22Rv1 (cell line): ENCODE results near the gene DISP2.

Source experiments
- H3K27ac ChIP-seq: fragments of 450-650 bp; 2 replicates; pipeline ENCODE4 v1.5.1; 2017
- ZFX ChIP-seq: fragments of 450-650 bp; IDR thresholded peaks from 2 replicates; pipeline ENCODE4 v1.6.1; 2017; ENCODE audit warnings: antibody characterized with exemption, borderline replicate concordance
- TF ChIP-seq, protein P1 (sequence below): fragments of 450-650 bp; IDR thresholded peaks from 2 replicates; pipeline ENCODE4 v1.5.1; 2017; ENCODE audit warnings: mild to moderate bottlenecking

The DISP2 gene

DNA sequence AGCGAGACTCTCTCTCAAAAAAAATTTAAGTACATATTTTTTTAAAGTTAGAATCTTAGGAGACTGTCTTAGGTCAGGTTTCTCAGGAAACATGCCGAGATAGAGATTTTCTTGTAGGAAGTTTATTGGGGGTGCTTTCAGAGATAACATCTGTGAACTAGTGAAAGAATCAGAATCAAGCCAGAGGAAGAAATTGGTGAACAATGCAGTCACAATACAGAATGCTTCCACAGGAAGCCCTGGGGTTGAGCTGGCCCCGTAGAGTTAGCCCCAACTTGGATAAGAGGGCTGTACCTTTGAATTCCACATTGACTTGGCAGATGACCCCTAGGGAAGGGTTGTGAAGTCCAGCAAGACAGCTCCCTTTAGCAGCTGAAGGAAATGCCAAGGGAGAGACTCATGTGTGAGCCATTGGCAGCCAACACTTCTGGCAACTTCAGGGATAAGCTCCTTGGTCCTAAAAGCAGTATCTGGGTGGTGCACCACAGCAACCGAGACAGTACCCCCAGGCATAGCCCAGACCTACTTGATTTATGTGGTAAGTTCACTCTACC lies 43.2 kb upstream of the DISP2 start:
- no peak overlapping the region for H3K27ac ChIP-seq
- no peak for TF ChIP-seq ZFX
- TF ChIP-seq, protein P1, sequence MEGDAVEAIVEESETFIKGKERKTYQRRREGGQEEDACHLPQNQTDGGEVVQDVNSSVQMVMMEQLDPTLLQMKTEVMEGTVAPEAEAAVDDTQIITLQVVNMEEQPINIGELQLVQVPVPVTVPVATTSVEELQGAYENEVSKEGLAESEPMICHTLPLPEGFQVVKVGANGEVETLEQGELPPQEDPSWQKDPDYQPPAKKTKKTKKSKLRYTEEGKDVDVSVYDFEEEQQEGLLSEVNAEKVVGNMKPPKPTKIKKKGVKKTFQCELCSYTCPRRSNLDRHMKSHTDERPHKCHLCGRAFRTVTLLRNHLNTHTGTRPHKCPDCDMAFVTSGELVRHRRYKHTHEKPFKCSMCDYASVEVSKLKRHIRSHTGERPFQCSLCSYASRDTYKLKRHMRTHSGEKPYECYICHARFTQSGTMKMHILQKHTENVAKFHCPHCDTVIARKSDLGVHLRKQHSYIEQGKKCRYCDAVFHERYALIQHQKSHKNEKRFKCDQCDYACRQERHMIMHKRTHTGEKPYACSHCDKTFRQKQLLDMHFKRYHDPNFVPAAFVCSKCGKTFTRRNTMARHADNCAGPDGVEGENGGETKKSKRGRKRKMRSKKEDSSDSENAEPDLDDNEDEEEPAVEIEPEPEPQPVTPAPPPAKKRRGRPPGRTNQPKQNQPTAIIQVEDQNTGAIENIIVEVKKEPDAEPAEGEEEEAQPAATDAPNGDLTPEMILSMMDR: no peak

GRCh38 chr15:40316931-40317330 lies 41.1 kb upstream of the DISP2 start:
- H3K27ac ChIP-seq: no peak overlapping the region
- TF ChIP-seq, protein P1: no peak
- no peak for TF ChIP-seq ZFX

- TF ChIP-seq ZFX: no peak
- TF ChIP-seq, protein P1: no peak
- H3K27ac ChIP-seq: no peak overlapping the region
Observed at GRCh38 chr15:40317580-40317979, 40.4 kb upstream of the DISP2 start.

DNA sequence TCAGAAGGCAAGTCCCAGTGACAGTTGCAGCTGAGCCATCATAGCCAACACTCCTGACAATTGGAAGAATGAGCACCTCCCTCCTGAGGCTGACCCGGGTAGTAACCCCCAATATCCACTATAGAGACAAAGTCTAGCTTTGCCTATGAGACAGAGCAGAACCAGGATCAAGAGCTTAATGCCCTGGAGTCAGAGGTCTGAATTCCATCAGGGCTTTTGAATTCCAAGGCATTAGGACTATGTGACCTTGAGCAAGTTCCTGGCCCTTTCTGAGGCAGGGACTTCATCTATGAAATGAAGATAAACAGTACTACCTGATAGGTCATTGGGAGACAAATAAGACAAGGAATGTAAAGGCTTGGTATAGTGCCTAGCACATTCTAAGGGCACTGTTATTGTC lies 37.6 kb upstream of the DISP2 start:
- no peak overlapping the region for H3K27ac ChIP-seq
- TF ChIP-seq ZFX: no peak
- TF ChIP-seq, protein P1: no peak

- TF ChIP-seq, protein P1: peak; percentile 92
- no peak for TF ChIP-seq ZFX
- H3K27ac ChIP-seq: no peak overlapping the region
Observed at GRCh38 chr15:40320931-40321371, 37.1 kb upstream of the DISP2 start.

DNA sequence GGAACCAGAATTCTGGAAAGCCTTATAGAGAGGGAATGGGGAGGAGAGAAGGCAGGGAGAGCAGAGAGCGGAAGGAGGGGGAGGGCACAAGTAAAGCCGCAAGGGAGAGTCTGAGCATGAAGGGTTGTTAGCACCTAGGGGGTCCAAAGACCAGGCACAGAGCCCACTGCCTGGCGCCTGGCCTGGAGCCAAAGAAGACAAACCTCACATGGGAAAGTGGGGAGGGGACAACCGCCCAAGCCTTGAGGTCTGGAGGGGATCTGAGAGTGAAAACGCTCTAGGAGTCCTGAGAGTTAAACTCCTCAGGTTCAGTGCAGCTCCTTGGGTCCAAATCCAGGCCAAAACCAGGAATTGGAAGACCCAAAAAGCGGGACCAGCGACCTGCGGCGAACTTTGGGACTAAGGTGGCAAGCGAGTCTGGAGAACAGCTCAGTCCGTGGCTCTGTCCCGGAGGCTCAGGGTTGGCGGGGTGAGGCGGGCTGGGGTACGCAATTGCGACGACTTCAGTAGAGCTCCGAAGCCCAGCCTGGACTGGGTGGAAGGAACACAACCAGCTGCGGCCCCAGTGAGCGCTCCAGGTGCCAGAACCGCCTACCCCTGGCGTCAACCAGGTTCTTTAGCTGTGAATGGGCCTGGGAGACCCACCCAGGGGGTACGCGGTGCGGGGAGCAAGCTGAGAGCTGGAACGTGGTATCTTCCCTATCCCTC lies 35.3 kb upstream of the DISP2 start:
- H3K27ac ChIP-seq: peak overlapping the region; percentile 65

More for the DNA sequence above, 35.3 kb upstream of the DISP2 start:
- TF ChIP-seq, protein P1: no peak
- TF ChIP-seq ZFX: no peak
